GM23338 (cell line): ENCODE data around the gene TXNDC9.

Source experiments
- EZH2 ChIP-seq: fragments of 200-600 bp; sonication (generic); IDR thresholded peaks from one replicate; pipeline ENCODE4 v1.8.0; 2017; ENCODE audit warnings: antibody characterized with exemption, mild to moderate bottlenecking, low read depth; ENCODE audit not compliant: unreplicated experiment
- EZH2phosphoT487 ChIP-seq: fragments of 200-600 bp; sonication (generic); IDR thresholded peaks from one replicate; pipeline ENCODE4 v1.8.1; 2018; ENCODE audit warnings: antibody characterized with exemption; ENCODE audit not compliant: unreplicated experiment
- POLR2AphosphoS5 ChIP-seq: IDR thresholded peaks from 2 replicates; pipeline ENCODE4 v1.6.1; 2016; ENCODE audit warnings: antibody characterized with exemption, low read depth
- REST ChIP-seq: IDR thresholded peaks from one replicate; pipeline ENCODE4 v1.6.1; 2018; ENCODE audit warnings: antibody characterized with exemption; ENCODE audit not compliant: unreplicated experiment
- TF ChIP-seq, protein P1 (sequence below), 2 experiments: fragments of 200-600 bp in 1 of 2; sonication (generic) in 1 of 2; conservative IDR thresholded peaks; 2 replicates each; pipeline versions ENCODE4 v1.5.1 to v1.6.1; 2016 to 2017; ENCODE audit warnings: antibody characterized with exemption in 2 of 2, low read depth in 2 of 2, mild to moderate bottlenecking in 2 of 2, moderate library complexity in 1 of 2

GRCh38 chr2:99354070-99354469, 17.9 kb upstream of the TXNDC9 start:
- TF ChIP-seq REST (no peak), EZH2phosphoT487 (no peak), EZH2 (no peak), POLR2AphosphoS5 (no peak)
- TF ChIP-seq, protein P1, sequence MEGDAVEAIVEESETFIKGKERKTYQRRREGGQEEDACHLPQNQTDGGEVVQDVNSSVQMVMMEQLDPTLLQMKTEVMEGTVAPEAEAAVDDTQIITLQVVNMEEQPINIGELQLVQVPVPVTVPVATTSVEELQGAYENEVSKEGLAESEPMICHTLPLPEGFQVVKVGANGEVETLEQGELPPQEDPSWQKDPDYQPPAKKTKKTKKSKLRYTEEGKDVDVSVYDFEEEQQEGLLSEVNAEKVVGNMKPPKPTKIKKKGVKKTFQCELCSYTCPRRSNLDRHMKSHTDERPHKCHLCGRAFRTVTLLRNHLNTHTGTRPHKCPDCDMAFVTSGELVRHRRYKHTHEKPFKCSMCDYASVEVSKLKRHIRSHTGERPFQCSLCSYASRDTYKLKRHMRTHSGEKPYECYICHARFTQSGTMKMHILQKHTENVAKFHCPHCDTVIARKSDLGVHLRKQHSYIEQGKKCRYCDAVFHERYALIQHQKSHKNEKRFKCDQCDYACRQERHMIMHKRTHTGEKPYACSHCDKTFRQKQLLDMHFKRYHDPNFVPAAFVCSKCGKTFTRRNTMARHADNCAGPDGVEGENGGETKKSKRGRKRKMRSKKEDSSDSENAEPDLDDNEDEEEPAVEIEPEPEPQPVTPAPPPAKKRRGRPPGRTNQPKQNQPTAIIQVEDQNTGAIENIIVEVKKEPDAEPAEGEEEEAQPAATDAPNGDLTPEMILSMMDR (conservative IDR thresholded peaks at IDR 0.05; ENCODE audit: low read depth in 2 of 2), result no peak
